B cell (primary cell): ENCODE measurements around the gene MPI.

Experiments
- EZH2 ChIP-seq: IDR thresholded peaks from 2 replicates; pipeline ENCODE4 v1.6.1; 2012; ENCODE audit warnings: borderline replicate concordance, low read depth, mild to moderate bottlenecking, moderate library complexity, low read length; ENCODE audit not compliant: insufficient read depth, poor library complexity, severe bottlenecking
- TF ChIP-seq, protein P1 (sequence below): fragments of 200-600 bp; IDR thresholded peaks from one replicate; pipeline ENCODE4 v1.8.0; 2022; ENCODE audit warnings: antibody characterized with exemption, mild to moderate bottlenecking

DNA sequence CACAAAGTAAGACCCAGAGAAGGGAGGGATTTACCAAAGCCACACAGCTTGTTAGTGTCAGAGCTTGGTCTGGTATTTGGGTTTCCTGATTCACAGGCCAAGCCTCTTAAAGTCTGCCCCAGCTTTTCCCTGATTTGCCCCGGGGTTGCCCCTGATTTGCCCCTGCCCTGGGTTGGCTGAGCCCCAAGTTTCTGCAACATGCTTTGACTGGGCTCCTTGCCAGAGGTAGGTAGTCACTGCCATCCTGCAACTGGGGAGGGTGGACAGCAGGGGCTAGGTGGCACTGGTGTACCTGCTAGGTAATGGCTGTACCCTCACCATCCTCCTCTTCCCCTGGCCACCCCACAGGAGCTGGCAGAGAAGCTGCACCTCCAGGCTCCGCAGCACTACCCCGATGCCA is 2.5 kb downstream of the MPI start:
- TF ChIP-seq, protein P1, sequence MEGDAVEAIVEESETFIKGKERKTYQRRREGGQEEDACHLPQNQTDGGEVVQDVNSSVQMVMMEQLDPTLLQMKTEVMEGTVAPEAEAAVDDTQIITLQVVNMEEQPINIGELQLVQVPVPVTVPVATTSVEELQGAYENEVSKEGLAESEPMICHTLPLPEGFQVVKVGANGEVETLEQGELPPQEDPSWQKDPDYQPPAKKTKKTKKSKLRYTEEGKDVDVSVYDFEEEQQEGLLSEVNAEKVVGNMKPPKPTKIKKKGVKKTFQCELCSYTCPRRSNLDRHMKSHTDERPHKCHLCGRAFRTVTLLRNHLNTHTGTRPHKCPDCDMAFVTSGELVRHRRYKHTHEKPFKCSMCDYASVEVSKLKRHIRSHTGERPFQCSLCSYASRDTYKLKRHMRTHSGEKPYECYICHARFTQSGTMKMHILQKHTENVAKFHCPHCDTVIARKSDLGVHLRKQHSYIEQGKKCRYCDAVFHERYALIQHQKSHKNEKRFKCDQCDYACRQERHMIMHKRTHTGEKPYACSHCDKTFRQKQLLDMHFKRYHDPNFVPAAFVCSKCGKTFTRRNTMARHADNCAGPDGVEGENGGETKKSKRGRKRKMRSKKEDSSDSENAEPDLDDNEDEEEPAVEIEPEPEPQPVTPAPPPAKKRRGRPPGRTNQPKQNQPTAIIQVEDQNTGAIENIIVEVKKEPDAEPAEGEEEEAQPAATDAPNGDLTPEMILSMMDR = no peak
- no peak for TF ChIP-seq EZH2
